Tibial nerve (tissue), 4 donors: ENCODE results near the gene GNAI3.

ENCODE experiments used
- EP300 ChIP-seq, 2 donors: sonication (generic); formaldehyde crosslinking; IDR thresholded peaks; one replicate each; pipeline ENCODE4 v1.6.1; 2017; ENCODE audit warnings: antibody characterized with exemption in 2 of 2, mild to moderate bottlenecking in 1 of 2
- POLR2A ChIP-seq, 2 donors: fragments of 450-650 bp; IDR thresholded peaks; one replicate each; pipeline ENCODE4 v1.6.1; 2017; ENCODE audit warnings: antibody characterized with exemption in 2 of 2, mild to moderate bottlenecking in 2 of 2, moderate library complexity in 2 of 2
- TF ChIP-seq, protein P1 (sequence below), 5 experiments: fragments of 200-600 bp in 3 of 5; fragments of 450-650 bp in 2 of 5; sonication (generic) in 3 of 5; IDR thresholded peaks; one replicate each; pipeline ENCODE4 v1.5.1; 2016 to 2019; ENCODE audit warnings: antibody characterized with exemption in 5 of 5, mild to moderate bottlenecking in 3 of 5, moderate library complexity in 2 of 5

DNA sequence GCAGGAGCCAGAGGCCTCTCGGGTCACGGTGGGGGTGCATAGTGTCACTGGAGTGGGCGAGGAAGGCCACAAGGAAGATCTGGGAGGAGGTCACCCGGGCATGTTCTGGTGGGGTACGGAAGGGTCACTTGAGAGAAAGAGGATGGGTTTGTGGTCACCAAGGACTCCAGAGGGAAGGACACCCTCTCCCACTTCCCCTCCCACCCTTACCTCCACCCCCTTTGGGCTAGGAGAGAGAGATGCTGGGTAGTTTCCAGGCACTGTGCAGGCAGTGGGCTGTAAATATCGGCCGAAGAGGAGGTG, 39.6 kb upstream of the GNAI3 start:
- TF ChIP-seq, protein P1, sequence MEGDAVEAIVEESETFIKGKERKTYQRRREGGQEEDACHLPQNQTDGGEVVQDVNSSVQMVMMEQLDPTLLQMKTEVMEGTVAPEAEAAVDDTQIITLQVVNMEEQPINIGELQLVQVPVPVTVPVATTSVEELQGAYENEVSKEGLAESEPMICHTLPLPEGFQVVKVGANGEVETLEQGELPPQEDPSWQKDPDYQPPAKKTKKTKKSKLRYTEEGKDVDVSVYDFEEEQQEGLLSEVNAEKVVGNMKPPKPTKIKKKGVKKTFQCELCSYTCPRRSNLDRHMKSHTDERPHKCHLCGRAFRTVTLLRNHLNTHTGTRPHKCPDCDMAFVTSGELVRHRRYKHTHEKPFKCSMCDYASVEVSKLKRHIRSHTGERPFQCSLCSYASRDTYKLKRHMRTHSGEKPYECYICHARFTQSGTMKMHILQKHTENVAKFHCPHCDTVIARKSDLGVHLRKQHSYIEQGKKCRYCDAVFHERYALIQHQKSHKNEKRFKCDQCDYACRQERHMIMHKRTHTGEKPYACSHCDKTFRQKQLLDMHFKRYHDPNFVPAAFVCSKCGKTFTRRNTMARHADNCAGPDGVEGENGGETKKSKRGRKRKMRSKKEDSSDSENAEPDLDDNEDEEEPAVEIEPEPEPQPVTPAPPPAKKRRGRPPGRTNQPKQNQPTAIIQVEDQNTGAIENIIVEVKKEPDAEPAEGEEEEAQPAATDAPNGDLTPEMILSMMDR (IDR thresholded peaks at IDR 0.05): no peak
- no peak for TF ChIP-seq POLR2A (IDR thresholded peaks at IDR 0.05)
- no peak for TF ChIP-seq EP300 (IDR thresholded peaks at IDR 0.05)
